Keratinocyte (primary cell): ENCODE data around the gene PRKCZ. TPM values are rescaled to one million over a fixed set of nuclear protein-coding genes. Genes with fewer than 3 reads are reported as not detected.

Experiments used
- DNase-seq: peaks from one replicate; pipeline ENCODE4 v3.0.0-alpha.2; 2011; ENCODE audit warnings: low read depth, missing footprints, low spot score
- FAIRE-seq: peaks from 2 replicates; lab custom pipeline; 2011; peaks lifted over from hg19 to GRCh38; lab: Jason Lieb, UNC
- H2AFZ ChIP-seq: 2 replicates; pipeline ENCODE4 v1.6.0; 2012; ENCODE audit warnings: low read length, control low read depth, inconsistent platforms; ENCODE audit not compliant: control insufficient read depth
- H3K27ac ChIP-seq: 2 replicates; pipeline ENCODE4 v1.5.1; 2011; ENCODE audit warnings: low read length; ENCODE audit not compliant: control insufficient read depth, insufficient read depth
- H3K27me3 ChIP-seq: 3 replicates; pipeline ENCODE4 v1.6.0; 2011; ENCODE audit warnings: low read length; ENCODE audit not compliant: control insufficient read depth, insufficient read depth; ENCODE audit errors: extremely low read depth
- H3K36me3 ChIP-seq, 2 experiments: 2 replicates in 1 of 2; 3 replicates in 1 of 2; pipeline ENCODE4 v1.5.1; 2011; ENCODE audit warnings: low read length in 2 of 2, mild to moderate bottlenecking in 1 of 2; ENCODE audit not compliant: control insufficient read depth in 2 of 2, insufficient read depth in 2 of 2; ENCODE audit errors: extremely low read depth in 1 of 2
- H3K4me1 ChIP-seq: 3 replicates; pipeline ENCODE4 v1.5.1; 2011; ENCODE audit warnings: low read length; ENCODE audit not compliant: control insufficient read depth, insufficient read depth; ENCODE audit errors: extremely low read depth
- H3K4me2 ChIP-seq: 3 replicates; pipeline ENCODE4 v1.6.0; 2011; ENCODE audit warnings: low read depth, low read length; ENCODE audit not compliant: control insufficient read depth, insufficient read depth; ENCODE audit errors: extremely low read depth
- H3K4me3 ChIP-seq, 3 experiments: fragments of 200-600 bp in 1 of 3; sonication (generic) in 1 of 3; 2 replicates in 2 of 3; 3 replicates in 1 of 3; pipeline ENCODE4 v1.5.1; 2011 to 2016; ENCODE audit warnings: low read length in 3 of 3, mild to moderate bottlenecking in 3 of 3, control low read depth in 2 of 3, inconsistent platforms in 1 of 3, low read depth in 1 of 3, mixed read lengths in 1 of 3, mixed run types in 1 of 3, moderate library complexity in 1 of 3; ENCODE audit not compliant: control insufficient read depth in 2 of 3, insufficient read depth in 2 of 3; ENCODE audit errors: extremely low read depth in 1 of 3
- H3K79me2 ChIP-seq: 2 replicates; pipeline ENCODE4 v1.6.0; 2012; ENCODE audit warnings: low read length; ENCODE audit not compliant: control insufficient read depth, insufficient read depth
- H3K9ac ChIP-seq: 3 replicates; pipeline ENCODE4 v1.6.0; 2011; ENCODE audit warnings: low read length; ENCODE audit not compliant: control insufficient read depth, insufficient read depth; ENCODE audit errors: extremely low read depth
- H3K9me1 ChIP-seq: 3 replicates; pipeline ENCODE4 v1.6.0; 2011; ENCODE audit warnings: low read length; ENCODE audit not compliant: control insufficient read depth, insufficient read depth; ENCODE audit errors: extremely low read depth
- H3K9me3 ChIP-seq: 2 replicates; pipeline ENCODE4 v1.5.1; 2012; ENCODE audit warnings: low read depth, low read length; ENCODE audit not compliant: control insufficient read depth
- H4K20me1 ChIP-seq: 3 replicates; pipeline ENCODE4 v1.6.0; 2011; ENCODE audit warnings: low read length; ENCODE audit not compliant: control insufficient read depth, insufficient read depth; ENCODE audit errors: extremely low read depth
- CTCF ChIP-seq, 3 experiments: IDR thresholded peaks in 1 of 3; conservative IDR thresholded peaks in 1 of 3; optimal IDR thresholded peaks in 1 of 3; 2 replicates in 2 of 3; 3 replicates in 1 of 3; pipeline versions ENCODE3 to v1.5.1; 2011; ENCODE audit warnings: low read length in 3 of 3, mild to moderate bottlenecking in 3 of 3, moderate library complexity in 2 of 3, control low read depth in 1 of 3, inconsistent platforms in 1 of 3; ENCODE audit not compliant: insufficient read depth in 2 of 3; ENCODE audit errors: extremely low read depth in 1 of 3
- EZH2 ChIP-seq: IDR thresholded peaks from one replicate; pipeline ENCODE4 v1.6.1; 2012; ENCODE audit warnings: inconsistent platforms, mild to moderate bottlenecking, low read length, moderate library complexity
- dilution Hi-C: fragments of 300-500 bp; cut with MboI; formaldehyde crosslinking; loops from one replicate; pipeline ENCODE4 v1.7.0; 2020; ENCODE audit warnings: low sequenced_read_pairs; ENCODE audit not compliant: extremely low pct_ligation_motif_present
- polyA plus RNA-seq, 5 experiments: library from polyadenylated mRNA; depleted of rRNA in 3 of 5; stranded (reverse) in 3 of 5; stranded (forward) in 1 of 5; unstranded in 1 of 5; fragments of >200 nt; gene quantifications; 1 replicate in 1 of 5; 2 replicates in 3 of 5; 3 replicates in 1 of 5; pipeline versions ENCODE4 v1.2.1 to v1.2.3, GENCODE V29; 2011 to 2012; ENCODE audit warnings: missing spikeins in 2 of 5, low read depth in 1 of 5, low replicate concordance in 1 of 5

Gene PRKCZ
- polyA plus RNA-seq, 1 donor (not counting 4 experiments of a cell fraction or from before 2014, with no cell fraction given): 36.3 TPM

GRCh38 chr1:2173546-2174347 lies 123.5 kb downstream of the PRKCZ start:
- dilution Hi-C loops: no loop called here
- no peak overlapping the region for H3K27ac ChIP-seq
- no peaks in the 10 kb centered on the region for H4K20me1 ChIP-seq
- H3K4me3 ChIP-seq: no peak overlapping the region
- no peaks in the 10 kb centered on the region for H3K9me3 ChIP-seq
- DNase-seq (no peak), FAIRE-seq (no peak)
- H2AFZ ChIP-seq: no peak overlapping the region
- H3K36me3 ChIP-seq: peaks cover 4 to 27% of the 10 kb centered on the region in 2 experiments
- H3K9me1 ChIP-seq: no peaks in the 10 kb centered on the region
- no peak overlapping the region for H3K4me2 ChIP-seq
- H3K27me3 ChIP-seq: no peaks in the 10 kb centered on the region
- H3K9ac ChIP-seq: no peak overlapping the region
- peaks cover 8% of the 10 kb centered on the region for H3K4me1 ChIP-seq
- TF ChIP-seq EZH2: no peak
- TF ChIP-seq CTCF (optimal IDR thresholded peaks at IDR 0.05 in 1 of 3, IDR thresholded peaks at IDR 0.05 in 1 of 3, conservative IDR thresholded peaks at IDR 0.05 in 1 of 3; ENCODE audit: extremely low read depth in 1 of 3, insufficient read depth in 2 of 3, low read length in 3 of 3): no peak
- no peaks in the 10 kb centered on the region for H3K79me2 ChIP-seq

GRCh38 chr1:2174348-2175054 lies 124.3 kb downstream of the PRKCZ start:
- Histone ChIP-seq H3K27ac (no peak overlapping the region), H2AFZ (peak overlapping the region; percentile 15), H4K20me1 (no peaks in the 10 kb centered on the region), H3K9ac (peak overlapping the region; percentile 15), H3K4me2 (peak overlapping the region; percentile 67), H3K36me3 (peaks cover 4 to 28% of the 10 kb centered on the region in 2 experiments), H3K79me2 (no peaks in the 10 kb centered on the region), H3K9me3 (no peaks in the 10 kb centered on the region), H3K4me1 (peaks cover 8% of the 10 kb centered on the region), H3K4me3 (no peak overlapping the region), H3K27me3 (no peaks in the 10 kb centered on the region), H3K9me1 (no peaks in the 10 kb centered on the region)
- peak; percentile 70 for FAIRE-seq
- dilution Hi-C loops: no loop called here
- peak; percentile 25 for DNase-seq
- no peak for TF ChIP-seq EZH2
- TF ChIP-seq CTCF (optimal IDR thresholded peaks at IDR 0.05 in 1 of 3, IDR thresholded peaks at IDR 0.05 in 1 of 3, conservative IDR thresholded peaks at IDR 0.05 in 1 of 3; ENCODE audit: extremely low read depth in 1 of 3, insufficient read depth in 2 of 3, low read length in 3 of 3): peak; percentile 86 to 95 (median 94)
